Osteoblast (primary cell): ENCODE results near the gene KNL1. TPM values are rescaled to one million over a fixed set of nuclear protein-coding genes. Genes with fewer than 3 reads are reported as not detected.
A peak's percentile ranks its signal among the peaks of the same experiment; 100 is the strongest.
"Not testable (repeated sequence)": the region's sequence is repeated elsewhere in the genome, so short reads cannot be mapped to it uniquely, and the experiment has no call there.

Experiments
- DNase-seq: peaks from one replicate; pipeline ENCODE4 v3.0.0; 2011; ENCODE audit warnings: low spot score, mixed read lengths; ENCODE audit not compliant: insufficient read length; ENCODE audit errors: missing footprints
- H2AFZ ChIP-seq: 2 replicates; pipeline ENCODE4 v1.6.0; 2011; ENCODE audit warnings: mild to moderate bottlenecking, low read length
- H3K27ac ChIP-seq: 2 replicates; pipeline ENCODE4 v1.5.1; 2011; ENCODE audit warnings: mild to moderate bottlenecking, low read depth, low read length, moderate library complexity
- H3K27me3 ChIP-seq: 2 replicates; pipeline ENCODE4 v1.6.0; 2012; ENCODE audit warnings: mild to moderate bottlenecking, control low read depth, inconsistent platforms, low read length, moderate library complexity; ENCODE audit not compliant: insufficient read depth
- H3K36me3 ChIP-seq: 2 replicates; pipeline ENCODE4 v1.5.1; 2011; ENCODE audit warnings: mild to moderate bottlenecking, low read length, control low read depth, moderate library complexity; ENCODE audit not compliant: insufficient read depth
- H3K4me1 ChIP-seq: 2 replicates; pipeline ENCODE4 v1.5.1; 2011; ENCODE audit warnings: mild to moderate bottlenecking, low read length, control low read depth, moderate library complexity; ENCODE audit not compliant: insufficient read depth
- H3K4me2 ChIP-seq: 2 replicates; pipeline ENCODE4 v1.6.0; 2011; ENCODE audit warnings: mild to moderate bottlenecking, low read length; ENCODE audit not compliant: insufficient read depth
- H3K4me3 ChIP-seq: fragments of 200-600 bp; sonication (generic); 3 replicates; pipeline ENCODE4 v1.5.1; 2012; ENCODE audit warnings: mild to moderate bottlenecking, low read length, inconsistent platforms; ENCODE audit not compliant: insufficient read depth
- H3K79me2 ChIP-seq: 2 replicates; pipeline ENCODE4 v1.6.0; 2012; ENCODE audit warnings: mild to moderate bottlenecking, low read length, control low read depth, inconsistent platforms; ENCODE audit not compliant: insufficient read depth
- H3K9me3 ChIP-seq: 2 replicates; pipeline ENCODE4 v1.5.1; 2011; ENCODE audit warnings: low read depth, low read length, control low read depth
- H4K20me1 ChIP-seq: 2 replicates; pipeline ENCODE4 v1.6.0; 2012; ENCODE audit warnings: mild to moderate bottlenecking, low read length, control low read depth; ENCODE audit not compliant: insufficient read depth
- CTCF ChIP-seq: IDR thresholded peaks from 2 replicates; pipeline ENCODE4 v1.5.1; 2011; ENCODE audit warnings: mild to moderate bottlenecking, low read depth, low read length, moderate library complexity; ENCODE audit errors: extremely low read depth
- total RNA-seq: library from RNA; depleted of rRNA; stranded (reverse); fragments of >200 nt; gene quantifications from 2 replicates; pipeline ENCODE4 v1.2.3, GENCODE V29; 2012

KNL1 gene
- total RNA-seq, 1 donor, result 3.6 TPM

DNA sequence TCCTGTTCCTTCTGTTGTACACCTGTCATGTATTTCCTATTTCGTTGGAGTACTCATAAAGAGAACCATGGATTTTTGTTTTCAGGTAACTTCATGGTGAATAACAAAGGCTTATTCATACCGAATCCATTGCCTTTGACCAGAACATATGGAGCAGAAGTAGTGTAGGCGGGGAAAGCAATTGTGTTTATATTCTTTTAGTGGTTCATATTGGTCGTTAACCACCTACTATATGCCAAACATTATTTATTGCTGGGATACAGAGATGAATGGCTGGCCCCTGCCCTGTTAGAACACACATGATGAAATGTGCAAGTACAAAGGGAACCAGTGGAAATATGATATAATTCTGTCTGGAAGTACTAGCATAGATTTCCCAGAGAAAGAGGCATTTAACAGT, 15.2 kb upstream of the KNL1 start:
- no peaks in the 10 kb centered on the region for H3K27me3 ChIP-seq
- no peak for DNase-seq
- H2AFZ ChIP-seq, result no peak overlapping the region
- H3K4me3 ChIP-seq, result no peak overlapping the region
- H3K27ac ChIP-seq, result no peak overlapping the region
- H3K4me2 ChIP-seq, result no peak overlapping the region
- no peaks in the 10 kb centered on the region for H4K20me1 ChIP-seq
- no peaks in the 10 kb centered on the region for H3K79me2 ChIP-seq
- no peak for TF ChIP-seq CTCF
- H3K9me3 ChIP-seq, result no peaks in the 10 kb centered on the region
- peaks cover 6% of the 10 kb centered on the region for H3K36me3 ChIP-seq
- H3K4me1 ChIP-seq, result no peaks in the 10 kb centered on the region

- H3K4me2 ChIP-seq, H3K27me3 ChIP-seq, H3K79me2 ChIP-seq, H4K20me1 ChIP-seq, H3K27ac ChIP-seq, H3K9me3 ChIP-seq, DNase-seq, H3K4me3 ChIP-seq, H2AFZ ChIP-seq, H3K36me3 ChIP-seq, H3K4me1 ChIP-seq: not testable (repeated sequence)
Observed at GRCh38 chr15:40581796-40582195, 12.3 kb upstream of the KNL1 start.

GRCh38 chr15:40582726-40583246, 11.3 kb upstream of the KNL1 start:
- no peaks in the 10 kb centered on the region for H3K9me3 ChIP-seq
- no peaks in the 10 kb centered on the region for H3K27me3 ChIP-seq
- no peaks in the 10 kb centered on the region for H3K79me2 ChIP-seq
- H3K36me3 ChIP-seq, result no peaks in the 10 kb centered on the region
- peak; percentile 67 for DNase-seq
- no peak for TF ChIP-seq CTCF
- no peaks in the 10 kb centered on the region for H4K20me1 ChIP-seq
- peak overlapping the region; percentile 70 for H3K4me3 ChIP-seq
- H2AFZ ChIP-seq, result peak overlapping the region; percentile 90
- H3K27ac ChIP-seq, result no peak overlapping the region
- no peaks in the 10 kb centered on the region for H3K4me1 ChIP-seq
- peak overlapping the region; percentile 82 for H3K4me2 ChIP-seq

DNA sequence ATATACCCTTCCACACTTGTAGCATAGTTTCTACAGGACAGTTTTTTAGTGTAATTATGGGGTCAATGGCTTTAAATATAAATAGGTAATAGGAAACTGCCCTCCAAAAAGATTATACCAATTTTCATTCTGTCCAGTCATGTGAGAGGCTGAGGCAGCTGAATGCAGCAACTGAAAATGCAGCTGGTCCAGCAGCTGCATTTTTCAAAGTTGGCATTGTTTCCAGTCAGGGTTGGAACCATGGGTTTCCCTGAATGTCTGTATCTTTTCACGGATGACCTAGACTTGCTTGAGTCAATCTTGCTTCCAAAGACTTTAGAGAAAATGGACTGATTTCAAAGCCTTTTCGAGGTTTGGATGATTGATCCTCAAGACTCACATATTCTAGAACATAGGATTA, 9.9 kb upstream of the KNL1 start:
- Histone ChIP-seq H2AFZ (peak overlapping the region; percentile 41), H3K27ac (no peak overlapping the region), H3K27me3 (no peaks in the 10 kb centered on the region), H3K79me2 (no peaks in the 10 kb centered on the region), H4K20me1 (no peaks in the 10 kb centered on the region), H3K4me2 (no peak overlapping the region), H3K4me3 (no peak overlapping the region), H3K36me3 (no peaks in the 10 kb centered on the region), H3K9me3 (no peaks in the 10 kb centered on the region), H3K4me1 (no peaks in the 10 kb centered on the region)
- no peak for TF ChIP-seq CTCF
- no peak for DNase-seq
